ENCODE results near the gene ANAPC2. TPM values are rescaled to one million over a fixed set of nuclear protein-coding genes. Genes with fewer than 3 reads are reported as not detected.

Gene ANAPC2
- total and polyA plus RNA-seq, 2 of the 4 experiments (the other 2 are of a cell fraction) = 9.3 to 29.5 TPM

DNA sequence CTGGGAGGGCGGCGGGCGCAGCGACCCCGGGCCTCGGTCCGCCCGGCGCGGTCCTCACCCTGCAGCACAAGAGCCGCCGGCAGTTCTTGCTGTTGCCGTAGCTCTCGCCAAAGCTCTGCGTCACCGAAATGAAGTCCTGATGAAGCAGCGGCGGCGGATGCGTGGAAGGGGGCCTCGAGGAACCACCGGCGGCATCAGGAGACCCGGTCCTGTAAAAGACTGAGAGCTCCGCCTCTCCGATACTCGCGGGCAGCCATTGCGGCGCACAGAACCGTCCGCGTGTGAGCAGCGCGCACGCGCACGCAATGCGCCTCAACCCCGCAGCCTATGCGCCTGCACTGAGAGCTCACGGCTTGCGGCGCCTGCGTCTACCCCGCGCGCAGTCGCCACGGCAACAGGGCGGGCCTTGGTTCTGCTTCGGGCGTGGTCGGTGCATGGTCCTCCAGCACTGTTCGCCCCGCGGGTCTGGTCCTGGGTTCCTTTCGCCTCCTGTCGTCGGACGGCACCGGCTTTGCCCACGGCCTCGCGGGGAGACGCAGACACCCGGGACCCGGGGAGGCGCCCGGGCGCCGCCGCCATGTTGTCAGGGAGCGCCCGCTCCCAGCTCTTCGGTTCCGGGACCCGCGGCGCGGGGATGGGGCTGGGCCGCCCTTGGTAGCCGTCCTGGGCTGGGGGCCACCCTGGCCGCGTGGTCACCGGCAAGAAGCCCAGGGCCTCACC is 58.7 kb downstream of the ANAPC2 start:
- Histone ChIP-seq H3K36me3 (ENCODE audit: control insufficient read depth, insufficient read depth, low read length) (no peaks in the 10 kb centered on the region), H3K9ac (ENCODE audit: low read depth, low read length) (peak overlapping the region; percentile 90), H3K56ac (ENCODE audit: extremely low read depth, insufficient read depth, low read length) (peak overlapping the region; percentile 71; the same call in 1 of the 2 replicates), H3K27me3 (ENCODE audit: control insufficient read depth, insufficient read depth, low read length) (no peaks in the 10 kb centered on the region), H4K20me1 (ENCODE audit: insufficient read depth, low read length) (0 out of 2 replicates have a peak, but pooled peaks cover 8% of the 10 kb centered on the region), H4K5ac (ENCODE audit: low read depth, low read length) (peak overlapping the region; percentile 63; the same call in 1 of the 2 replicates), H3K18ac (ENCODE audit: low read depth, low read length) (peak overlapping the region; percentile 62; the same call in 1 of the 2 replicates), H2BK20ac (ENCODE audit: low read depth, low read length) (no peak overlapping the region), H2BK5ac (ENCODE audit: low read depth, low read length, poor library complexity, severe bottlenecking) (peak overlapping the region; percentile 43), H3K79me1 (ENCODE audit: low read depth in 1 of 2, low read length in 2 of 2) (peaks cover 13 to 35% of the 10 kb centered on the region in 2 experiments), H3K4me2 (ENCODE audit: low read depth, low read length) (peak overlapping the region; percentile 35; the same call in 1 of the 2 replicates), H2BK120ac (ENCODE audit: low read depth, low read length) (peak overlapping the region; percentile 38; the same call in 1 of the 2 replicates), H2AK5ac (ENCODE audit: low read depth, low read length) (peak overlapping the region; percentile 53; the same call in 1 of the 2 replicates), H3K4ac (ENCODE audit: low read depth, low read length) (peak overlapping the region; percentile 93), H3K9me1 (ENCODE audit: insufficient read depth, low read length) (peaks cover 16% of the 10 kb centered on the region), H4K8ac (ENCODE audit: low read depth in 2 of 2, low read length in 2 of 2) (peak overlapping the region; percentile 77 to 96), H2AK9ac (replicated peaks; ENCODE audit: low read depth, low read length, poor library complexity) (peak overlapping the region; percentile 96), H2BK15ac (ENCODE audit: low read depth, low read length) (no peak overlapping the region), H2AFZ (replicated peaks; ENCODE audit: low read length, poor library complexity) (peak overlapping the region; percentile 99), H3K4me3 (ENCODE audit: insufficient read depth, low read depth, low read length) (peak overlapping the region; percentile 76), H3K23ac (ENCODE audit: low read depth, low read length) (peak overlapping the region; percentile 86), H3K27ac (ENCODE audit: insufficient read depth, low read length) (peak overlapping the region; percentile 74), H3K9me3 (ENCODE audit: control insufficient read depth, insufficient read depth, low read length) (peaks cover 4% of the 10 kb centered on the region; the same call in 1 of the 2 replicates), H3K14ac (replicated peaks; ENCODE audit: low read depth, low read length) (peak overlapping the region; percentile 98), H4K91ac (ENCODE audit: insufficient read depth, low read depth, low read length) (peak overlapping the region; percentile 85; the same call in 1 of the 2 replicates), H3K4me1 (ENCODE audit: control insufficient read depth, insufficient read depth, low read length) (peaks cover 12% of the 10 kb centered on the region; the same call in 1 of the 2 replicates)
- BruUV-seq (replicated peaks) = no TSS peak
- WGBS, 2 experiments (ENCODE audit: extremely low coverage in 2 of 2, insufficient read length in 1 of 2) = 1% methylated on average over 51 of the region's 86 CpGs; no CpG with 5 or more reads in 1 of the 2 experiments
- intact Hi-C loops (cut with micrococcal nuclease) = no loop called here
- in situ Hi-C loops (cut with MboI; ENCODE audit: low sequenced_read_pairs) = no loop called here
- ATAC-seq (ENCODE audit: low read depth) = peak; percentile 99
- dilution Hi-C loops (cut with HindIII; ENCODE audit: low sequenced_read_pairs, unreplicated experiment) = no loop called here
- CTCF ChIA-PET = interaction anchor here (1.0 kb wide), 1 partner anchor 28 kb away, joined by 3 read pairs; no protein-coding TSS in a partner anchor
- peak; percentile 91 for DNase-seq
- POLR2A ChIA-PET (ENCODE audit: unreplicated experiment) = interaction anchor here (0.7 to 1.3 kb wide), 2 partner anchors 75 to 111 kb away, joined by 3 to 4 read pairs; partner anchors contain the start of gene TUBB4B
- TF ChIP-seq MXI1 (IDR thresholded peaks at IDR 0.05; ENCODE audit: borderline replicate concordance, low read depth, low read length) = peak; percentile 88; the same call in 1 of the 2 replicates
- no peak for TF ChIP-seq POLR2A (IDR thresholded peaks at IDR 0.05; ENCODE audit: low read depth, low read length)
- TF ChIP-seq BHLHE40 (IDR thresholded peaks at IDR 0.05; ENCODE audit: low read depth, low read length) = no peak
- TF ChIP-seq, protein P1, sequence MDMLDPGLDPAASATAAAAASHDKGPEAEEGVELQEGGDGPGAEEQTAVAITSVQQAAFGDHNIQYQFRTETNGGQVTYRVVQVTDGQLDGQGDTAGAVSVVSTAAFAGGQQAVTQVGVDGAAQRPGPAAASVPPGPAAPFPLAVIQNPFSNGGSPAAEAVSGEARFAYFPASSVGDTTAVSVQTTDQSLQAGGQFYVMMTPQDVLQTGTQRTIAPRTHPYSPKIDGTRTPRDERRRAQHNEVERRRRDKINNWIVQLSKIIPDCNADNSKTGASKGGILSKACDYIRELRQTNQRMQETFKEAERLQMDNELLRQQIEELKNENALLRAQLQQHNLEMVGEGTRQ (IDR thresholded peaks at IDR 0.05; ENCODE audit: low read depth, low read length) = 0 out of 2 replicates have a peak, but pooled peaks have one; percentile 7
- peak; percentile 29; the same call in 1 of the 2 replicates for TF ChIP-seq CTCF (conservative IDR thresholded peaks at IDR 0.05; ENCODE audit: low read depth, low read length)
- no peak for TF ChIP-seq MAFK (IDR thresholded peaks at IDR 0.05; ENCODE audit: low read depth, low read length)
- TF ChIP-seq SMC3 (IDR thresholded peaks at IDR 0.05; ENCODE audit: low read depth, low read length) = no peak
- no peak for TF ChIP-seq FOS (IDR thresholded peaks at IDR 0.05; ENCODE audit: low read depth, low read length)
- TF ChIP-seq, protein P2, sequence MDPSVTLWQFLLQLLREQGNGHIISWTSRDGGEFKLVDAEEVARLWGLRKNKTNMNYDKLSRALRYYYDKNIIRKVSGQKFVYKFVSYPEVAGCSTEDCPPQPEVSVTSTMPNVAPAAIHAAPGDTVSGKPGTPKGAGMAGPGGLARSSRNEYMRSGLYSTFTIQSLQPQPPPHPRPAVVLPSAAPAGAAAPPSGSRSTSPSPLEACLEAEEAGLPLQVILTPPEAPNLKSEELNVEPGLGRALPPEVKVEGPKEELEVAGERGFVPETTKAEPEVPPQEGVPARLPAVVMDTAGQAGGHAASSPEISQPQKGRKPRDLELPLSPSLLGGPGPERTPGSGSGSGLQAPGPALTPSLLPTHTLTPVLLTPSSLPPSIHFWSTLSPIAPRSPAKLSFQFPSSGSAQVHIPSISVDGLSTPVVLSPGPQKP (IDR thresholded peaks at IDR 0.05; ENCODE audit: borderline replicate concordance, low read depth, low read length) = no peak
- TF ChIP-seq RFX5 (IDR thresholded peaks at IDR 0.05; ENCODE audit: low read depth, low read length) = no peak
- TF ChIP-seq CEBPB (IDR thresholded peaks at IDR 0.05; ENCODE audit: low read depth, low read length) = no peak
- TF ChIP-seq RCOR1 (IDR thresholded peaks at IDR 0.05; ENCODE audit: insufficient replicate concordance, low read length) = peak; percentile 84
- TF ChIP-seq CHD1 (IDR thresholded peaks at IDR 0.05; ENCODE audit: low read depth, low read length) = no peak
